ENCODE measurements around the gene SFMBT1. TPM values are rescaled to one million over a fixed set of nuclear protein-coding genes. Genes with fewer than 3 reads are reported as not detected.

The SFMBT1 gene
- total RNA-seq, 1 donor from 2014 or later = 9.8 TPM

- DNase-seq (ENCODE audit: extremely low spot score, unreplicated experiment) = no peak
- Mint-ChIP-seq H3K36me3 (peaks cover 5% of the 10 kb centered on the region), H3K27me3 (no peaks in the 10 kb centered on the region), H3K4me1 (ENCODE audit: unreplicated experiment) (peaks cover 48% of the 10 kb centered on the region), H3K4me3 (no peak overlapping the region), H3K9me3 (no peaks in the 10 kb centered on the region), H3K27ac (no peak overlapping the region)
- TF ChIP-seq, protein P1, sequence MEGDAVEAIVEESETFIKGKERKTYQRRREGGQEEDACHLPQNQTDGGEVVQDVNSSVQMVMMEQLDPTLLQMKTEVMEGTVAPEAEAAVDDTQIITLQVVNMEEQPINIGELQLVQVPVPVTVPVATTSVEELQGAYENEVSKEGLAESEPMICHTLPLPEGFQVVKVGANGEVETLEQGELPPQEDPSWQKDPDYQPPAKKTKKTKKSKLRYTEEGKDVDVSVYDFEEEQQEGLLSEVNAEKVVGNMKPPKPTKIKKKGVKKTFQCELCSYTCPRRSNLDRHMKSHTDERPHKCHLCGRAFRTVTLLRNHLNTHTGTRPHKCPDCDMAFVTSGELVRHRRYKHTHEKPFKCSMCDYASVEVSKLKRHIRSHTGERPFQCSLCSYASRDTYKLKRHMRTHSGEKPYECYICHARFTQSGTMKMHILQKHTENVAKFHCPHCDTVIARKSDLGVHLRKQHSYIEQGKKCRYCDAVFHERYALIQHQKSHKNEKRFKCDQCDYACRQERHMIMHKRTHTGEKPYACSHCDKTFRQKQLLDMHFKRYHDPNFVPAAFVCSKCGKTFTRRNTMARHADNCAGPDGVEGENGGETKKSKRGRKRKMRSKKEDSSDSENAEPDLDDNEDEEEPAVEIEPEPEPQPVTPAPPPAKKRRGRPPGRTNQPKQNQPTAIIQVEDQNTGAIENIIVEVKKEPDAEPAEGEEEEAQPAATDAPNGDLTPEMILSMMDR (conservative IDR thresholded peaks at IDR 0.05) = no peak
Observed at GRCh38 chr3:52890735-52891134, 155.1 kb downstream of the SFMBT1 start.

GRCh38 chr3:52889901-52890300 lies 156.0 kb downstream of the SFMBT1 start:
- Mint-ChIP-seq H3K27ac (no peak overlapping the region), H3K9me3 (peaks cover 5% of the 10 kb centered on the region), H3K4me3 (no peak overlapping the region), H3K4me1 (ENCODE audit: unreplicated experiment) (peaks cover 40% of the 10 kb centered on the region), H3K27me3 (no peaks in the 10 kb centered on the region), H3K36me3 (peaks cover 13% of the 10 kb centered on the region)
- TF ChIP-seq, protein P1 (conservative IDR thresholded peaks at IDR 0.05) = no peak
- DNase-seq (ENCODE audit: extremely low spot score, unreplicated experiment) = no peak

GRCh38 chr3:52887166-52887565 lies 158.7 kb downstream of the SFMBT1 start:
- H3K36me3 Mint-ChIP-seq = peaks cover 18% of the 10 kb centered on the region
- H3K9me3 Mint-ChIP-seq = peaks cover 9% of the 10 kb centered on the region
- H3K27ac Mint-ChIP-seq = no peak overlapping the region
- TF ChIP-seq, protein P1 (conservative IDR thresholded peaks at IDR 0.05) = no peak
- no peak for DNase-seq (ENCODE audit: extremely low spot score, unreplicated experiment)
- H3K27me3 Mint-ChIP-seq = no peaks in the 10 kb centered on the region
- peaks cover 20% of the 10 kb centered on the region for H3K4me1 Mint-ChIP-seq (ENCODE audit: unreplicated experiment)
- H3K4me3 Mint-ChIP-seq = no peak overlapping the region

DNA sequence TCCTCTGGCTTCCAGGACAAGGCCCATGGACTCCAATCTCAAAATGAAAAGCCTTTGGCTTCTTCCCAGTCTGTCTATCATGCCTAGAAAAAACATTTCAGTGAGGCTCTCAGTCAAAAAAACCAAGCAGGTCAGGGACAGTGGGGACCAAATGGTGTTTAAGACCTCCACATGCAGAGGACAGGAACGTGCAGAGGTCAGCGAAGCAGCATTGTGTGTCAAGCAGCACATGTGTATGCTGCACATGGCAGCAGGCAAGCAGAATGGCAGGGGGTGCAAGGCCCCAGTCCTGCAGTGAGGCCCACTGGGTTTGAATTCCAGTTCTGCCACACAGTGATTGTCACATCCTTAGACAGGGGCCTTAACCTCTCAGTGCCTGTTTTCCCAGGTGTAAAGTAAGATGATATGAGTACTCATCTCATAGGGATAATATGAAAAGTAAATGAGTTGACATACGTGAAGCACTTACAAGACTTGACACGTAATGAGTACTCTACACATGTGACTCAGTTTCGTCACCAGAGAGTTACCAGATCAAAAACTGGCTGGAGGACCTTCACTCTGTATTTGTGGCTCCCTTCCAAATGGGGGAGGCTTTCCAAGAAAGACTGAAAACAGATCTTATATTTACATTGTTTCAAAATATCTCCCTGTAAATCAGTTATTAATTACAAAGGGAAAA lies 159.7 kb downstream of the SFMBT1 start:
- no peak overlapping the region for H3K27ac Mint-ChIP-seq
- H3K4me1 Mint-ChIP-seq (ENCODE audit: unreplicated experiment) = peaks cover 10% of the 10 kb centered on the region
- no peak for DNase-seq (ENCODE audit: extremely low spot score, unreplicated experiment)
- H3K9me3 Mint-ChIP-seq = peaks cover 9% of the 10 kb centered on the region
- TF ChIP-seq, protein P1 (conservative IDR thresholded peaks at IDR 0.05) = no peak
- H3K27me3 Mint-ChIP-seq = no peaks in the 10 kb centered on the region
- peaks cover 21% of the 10 kb centered on the region for H3K36me3 Mint-ChIP-seq
- H3K4me3 Mint-ChIP-seq = no peak overlapping the region

DNA sequence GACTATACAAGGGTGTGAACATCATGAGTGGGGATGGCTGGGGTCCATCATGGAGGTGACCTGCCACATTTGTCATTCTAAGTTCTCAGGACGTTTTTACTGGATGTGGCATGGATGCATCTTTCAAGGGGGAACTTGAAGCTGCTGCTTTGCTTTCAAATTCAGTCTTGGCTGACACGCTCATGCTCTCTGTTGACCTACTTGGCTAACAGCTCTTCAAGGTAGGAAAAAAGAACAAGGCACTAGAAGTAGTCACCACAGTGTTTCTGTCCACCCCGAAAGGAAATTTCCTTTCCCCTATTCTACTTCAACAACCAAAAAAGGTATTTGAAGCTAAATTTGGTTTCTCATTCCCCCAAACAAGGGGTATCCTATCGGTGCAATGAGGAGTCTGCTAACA lies 163.5 kb downstream of the SFMBT1 start:
- Mint-ChIP-seq H3K27ac (no peak overlapping the region), H3K36me3 (peaks cover 21% of the 10 kb centered on the region), H3K4me1 (ENCODE audit: unreplicated experiment) (no peaks in the 10 kb centered on the region), H3K4me3 (no peak overlapping the region), H3K9me3 (peaks cover 9% of the 10 kb centered on the region), H3K27me3 (no peaks in the 10 kb centered on the region)
- no peak for DNase-seq (ENCODE audit: extremely low spot score, unreplicated experiment)
- TF ChIP-seq, protein P1 (conservative IDR thresholded peaks at IDR 0.05) = no peak

Measured in type B pancreatic cell (in vitro differentiated cells).